Measurements from ENCODE around the gene TMA16. TPM values are rescaled to one million over a fixed set of nuclear protein-coding genes. Genes with fewer than 3 reads are reported as not detected.

Gene TMA16
- total and polyA plus RNA-seq, 9 donors: 16.2 to 32.7 (median 26.0) TPM

DNA sequence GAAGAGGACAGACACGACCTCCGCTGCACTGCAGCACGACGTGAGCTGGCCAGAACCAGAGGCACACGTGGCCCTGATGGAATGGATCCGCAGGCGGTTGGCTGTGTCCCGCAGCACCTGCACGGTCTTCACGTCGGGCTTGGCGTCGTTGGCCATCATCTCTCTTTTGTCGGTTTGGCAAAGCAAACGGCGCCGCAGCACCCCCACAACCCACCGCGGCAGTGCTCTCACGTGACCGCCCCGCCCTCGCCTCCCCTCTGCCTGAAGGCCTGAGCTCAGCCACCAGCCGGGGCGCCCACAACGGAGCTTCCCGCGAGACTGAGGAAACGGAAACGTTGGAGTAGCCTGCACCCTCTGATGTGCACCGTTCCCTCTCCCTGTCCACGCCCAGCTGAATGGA lies 20.9 kb upstream of the TMA16 start, which contains the start of gene TKTL2:
Gene TKTL2 (minus strand): TSS at position 179 of the 400 bp plus-strand sequence. CDS start 20 bp downstream, at position 159.
- Histone ChIP-seq H3K27me3 (ENCODE audit: control insufficient read depth, insufficient read depth, low read length) (no peaks in the 10 kb centered on the region), H3K9me3 (replicated peaks; ENCODE audit: control insufficient read depth, low read depth, low read length) (no peaks in the 10 kb centered on the region), H3K27ac (ENCODE audit: low read length) (no peak within 1 kb of the TSS), H3K4me1 (ENCODE audit: control insufficient read depth, insufficient read depth, low read length) (no peaks in the 10 kb centered on the region), H3K4me3 (ENCODE audit: low read length) (no peak within 1 kb of the TSS), H3K36me3 (ENCODE audit: control insufficient read depth, insufficient read depth, low read length) (no peaks in the 10 kb centered on the region)
- 93% methylated on average over 30 of the region's 32 CpGs for WGBS (ENCODE audit: insufficient coverage)
- no peak for DNase-seq

DNA sequence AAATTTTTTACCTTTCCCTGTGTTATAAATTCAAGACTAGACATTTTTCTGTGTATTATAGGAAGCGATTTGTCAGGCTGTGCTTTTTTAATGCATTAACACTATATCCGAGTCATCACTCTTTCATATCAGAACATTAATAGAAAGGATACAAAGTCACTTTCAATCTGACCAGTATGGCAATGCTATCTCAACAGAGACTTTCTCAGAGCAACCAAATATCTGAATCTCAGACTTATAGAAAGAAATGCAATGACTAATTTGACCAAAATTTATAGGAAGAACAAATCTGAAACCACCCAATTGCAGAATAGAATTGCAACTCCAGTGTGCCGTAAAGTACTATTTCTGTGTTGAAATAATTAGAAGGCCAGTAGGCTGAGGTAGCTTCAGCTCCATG lies 20.5 kb upstream of the TMA16 start:
- no peak for DNase-seq
- Histone ChIP-seq H3K9me3 (replicated peaks; ENCODE audit: control insufficient read depth, low read depth, low read length) (no peaks in the 10 kb centered on the region), H3K36me3 (ENCODE audit: control insufficient read depth, insufficient read depth, low read length) (no peaks in the 10 kb centered on the region), H3K4me1 (ENCODE audit: control insufficient read depth, insufficient read depth, low read length) (no peaks in the 10 kb centered on the region), H3K4me3 (ENCODE audit: low read length) (no peak overlapping the region), H3K27ac (ENCODE audit: low read length) (no peak overlapping the region), H3K27me3 (ENCODE audit: control insufficient read depth, insufficient read depth, low read length) (no peaks in the 10 kb centered on the region)
- no CpG with 5 or more reads among the region's 3 CpGs for WGBS (ENCODE audit: insufficient coverage)

DNA sequence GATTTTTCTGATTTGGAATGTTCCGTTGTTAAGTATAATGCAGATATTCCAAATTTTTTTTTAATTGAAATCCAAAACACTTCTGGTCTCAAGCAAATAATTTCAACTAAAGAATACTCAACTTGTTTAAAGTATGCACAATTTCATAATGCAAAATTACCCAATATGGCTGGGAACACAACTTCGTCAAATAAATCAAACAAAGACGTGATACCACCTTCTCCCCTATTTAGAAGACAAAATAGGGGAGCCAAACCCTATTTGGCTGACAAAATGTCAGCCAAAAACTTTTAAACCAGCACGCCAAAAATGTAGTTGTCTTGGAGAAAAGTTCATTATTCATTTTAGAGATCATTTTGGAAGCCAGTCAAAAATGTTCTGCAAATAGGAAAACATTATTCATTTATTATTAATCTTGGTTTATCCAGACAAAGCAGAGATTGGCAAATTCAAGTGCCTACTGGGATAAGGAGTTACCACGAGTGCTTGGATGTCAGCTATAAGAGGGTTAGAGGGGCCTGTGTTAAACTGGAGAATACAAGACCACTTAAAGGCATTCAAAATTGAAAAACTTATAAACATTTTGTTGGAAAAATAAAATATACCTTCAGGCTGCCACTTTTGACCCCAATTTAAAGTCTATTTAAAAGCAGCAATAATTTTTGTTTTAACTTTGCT lies 17.6 kb upstream of the TMA16 start:
- H3K4me3 ChIP-seq (ENCODE audit: low read length): no peak overlapping the region
- no peak for DNase-seq
- no peaks in the 10 kb centered on the region for H3K27me3 ChIP-seq (ENCODE audit: control insufficient read depth, insufficient read depth, low read length)
- WGBS (ENCODE audit: insufficient coverage): no CpG with 5 or more reads among the region's 5 CpGs
- H3K27ac ChIP-seq (ENCODE audit: low read length): no peak overlapping the region
- no peaks in the 10 kb centered on the region for H3K36me3 ChIP-seq (ENCODE audit: control insufficient read depth, insufficient read depth, low read length)
- no peaks in the 10 kb centered on the region for H3K4me1 ChIP-seq (ENCODE audit: control insufficient read depth, insufficient read depth, low read length)
- no peaks in the 10 kb centered on the region for H3K9me3 ChIP-seq (replicated peaks; ENCODE audit: control insufficient read depth, low read depth, low read length)

DNA sequence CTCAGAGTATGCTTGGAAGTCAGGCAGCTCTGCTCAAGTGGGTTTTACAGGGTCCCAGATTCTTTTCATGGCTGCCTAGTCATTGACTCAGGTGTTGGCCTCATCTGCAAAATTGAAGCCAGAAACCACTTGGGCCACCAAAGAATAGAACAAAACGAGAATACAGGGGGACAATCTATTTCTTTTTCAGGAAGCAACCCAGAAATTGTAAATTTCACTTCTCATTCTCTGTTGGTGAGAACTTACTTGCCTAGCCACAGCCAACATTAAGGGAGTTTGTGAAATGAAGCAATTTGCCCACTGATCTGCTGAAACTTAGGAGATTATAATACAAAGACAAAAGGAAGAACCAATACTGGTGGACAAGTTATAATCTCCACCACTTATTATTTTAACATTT lies 12.3 kb upstream of the TMA16 start:
- H3K36me3 ChIP-seq (ENCODE audit: control insufficient read depth, insufficient read depth, low read length): no peaks in the 10 kb centered on the region
- no CpG with 5 or more reads among the region's 1 CpG for WGBS (ENCODE audit: insufficient coverage)
- no peak overlapping the region for H3K27ac ChIP-seq (ENCODE audit: low read length)
- no peak overlapping the region for H3K4me3 ChIP-seq (ENCODE audit: low read length)
- H3K4me1 ChIP-seq (ENCODE audit: control insufficient read depth, insufficient read depth, low read length): no peaks in the 10 kb centered on the region
- peak; percentile 13 for DNase-seq
- no peaks in the 10 kb centered on the region for H3K9me3 ChIP-seq (replicated peaks; ENCODE audit: control insufficient read depth, low read depth, low read length)
- H3K27me3 ChIP-seq (ENCODE audit: control insufficient read depth, insufficient read depth, low read length): no peaks in the 10 kb centered on the region

DNA sequence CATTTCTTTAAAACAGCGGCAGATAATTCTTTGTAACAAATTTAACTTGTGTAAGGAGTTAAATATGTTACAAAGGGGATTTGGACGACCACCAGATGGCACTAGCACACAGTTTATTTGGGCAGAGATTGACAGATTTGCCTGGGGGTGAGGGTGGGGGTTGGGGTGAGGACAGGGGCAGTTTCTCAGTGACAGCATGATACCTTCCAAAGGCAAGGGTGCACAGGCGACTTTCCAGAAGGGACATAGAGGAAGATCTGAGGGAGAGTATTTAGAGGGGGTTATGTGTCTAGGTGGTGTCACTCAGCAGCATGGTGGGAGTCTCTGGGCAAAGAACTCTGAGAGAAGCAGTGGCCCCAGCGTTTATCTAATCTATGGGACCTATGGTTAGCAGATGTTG lies 9.6 kb upstream of the TMA16 start:
- Histone ChIP-seq H3K36me3 (ENCODE audit: control insufficient read depth, insufficient read depth, low read length) (no peaks in the 10 kb centered on the region), H3K4me1 (ENCODE audit: control insufficient read depth, insufficient read depth, low read length) (no peaks in the 10 kb centered on the region), H3K9me3 (replicated peaks; ENCODE audit: control insufficient read depth, low read depth, low read length) (no peaks in the 10 kb centered on the region), H3K27me3 (ENCODE audit: control insufficient read depth, insufficient read depth, low read length) (no peaks in the 10 kb centered on the region), H3K4me3 (ENCODE audit: low read length) (no peak overlapping the region), H3K27ac (ENCODE audit: low read length) (no peak overlapping the region)
- peak; percentile 40 for DNase-seq
- 11% methylated on average over 3 of the region's 4 CpGs for WGBS (ENCODE audit: insufficient coverage)

DNA sequence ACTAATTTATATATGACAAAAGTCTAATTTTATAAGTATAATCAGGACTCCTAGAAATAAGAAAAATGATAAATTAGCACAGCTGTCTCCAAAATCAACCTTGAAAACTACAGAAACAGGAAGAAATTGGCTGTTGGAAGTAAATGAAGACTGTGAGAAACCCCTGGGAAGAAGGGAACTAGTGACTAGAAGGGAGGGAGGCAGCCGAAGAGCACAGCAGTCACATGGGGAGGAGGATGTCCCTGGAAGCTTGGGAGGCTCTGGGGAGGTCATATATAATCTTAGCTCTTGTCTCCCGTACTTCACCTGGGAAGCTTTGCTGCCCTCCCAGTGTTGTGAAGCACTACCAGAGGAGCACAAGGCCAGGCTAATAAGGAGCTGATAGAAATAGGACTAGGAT lies 8.9 kb upstream of the TMA16 start:
- Histone ChIP-seq H3K9me3 (replicated peaks; ENCODE audit: control insufficient read depth, low read depth, low read length) (no peaks in the 10 kb centered on the region), H3K27me3 (ENCODE audit: control insufficient read depth, insufficient read depth, low read length) (no peaks in the 10 kb centered on the region), H3K36me3 (ENCODE audit: control insufficient read depth, insufficient read depth, low read length) (no peaks in the 10 kb centered on the region), H3K4me1 (ENCODE audit: control insufficient read depth, insufficient read depth, low read length) (no peaks in the 10 kb centered on the region), H3K27ac (ENCODE audit: low read length) (no peak overlapping the region), H3K4me3 (ENCODE audit: low read length) (no peak overlapping the region)
- no peak for DNase-seq
- 20% methylated on average over 1 of the region's 2 CpGs for whole genome bisulfite sequencing (ENCODE audit: insufficient coverage)

DNA sequence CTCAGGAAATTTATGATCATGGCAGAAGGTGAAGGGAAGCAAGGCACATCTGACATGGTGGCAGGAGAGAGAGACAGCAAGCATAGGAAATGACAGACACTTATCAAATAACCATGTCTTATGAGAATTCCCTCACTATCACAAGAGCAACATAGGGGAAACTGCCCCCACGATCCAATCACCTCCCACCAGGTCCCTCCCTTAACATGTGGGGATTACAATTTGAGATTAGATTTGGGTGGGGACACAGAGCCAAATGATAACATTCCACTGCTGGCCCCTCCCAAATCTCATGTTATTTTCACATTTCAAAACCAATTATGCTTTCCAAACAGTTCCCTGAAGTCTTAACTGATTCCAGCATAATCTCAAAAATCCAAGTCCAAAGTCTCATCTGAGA lies 8.2 kb upstream of the TMA16 start:
- H3K36me3 ChIP-seq (ENCODE audit: control insufficient read depth, insufficient read depth, low read length): no peaks in the 10 kb centered on the region
- no CpG with 5 or more reads among the region's 1 CpG for WGBS (ENCODE audit: insufficient coverage)
- no peak for DNase-seq
- no peaks in the 10 kb centered on the region for H3K4me1 ChIP-seq (ENCODE audit: control insufficient read depth, insufficient read depth, low read length)
- H3K27me3 ChIP-seq (ENCODE audit: control insufficient read depth, insufficient read depth, low read length): no peaks in the 10 kb centered on the region
- no peaks in the 10 kb centered on the region for H3K9me3 ChIP-seq (replicated peaks; ENCODE audit: control insufficient read depth, low read depth, low read length)
- H3K27ac ChIP-seq (ENCODE audit: low read length): no peak overlapping the region
- H3K4me3 ChIP-seq (ENCODE audit: low read length): no peak overlapping the region

DNA sequence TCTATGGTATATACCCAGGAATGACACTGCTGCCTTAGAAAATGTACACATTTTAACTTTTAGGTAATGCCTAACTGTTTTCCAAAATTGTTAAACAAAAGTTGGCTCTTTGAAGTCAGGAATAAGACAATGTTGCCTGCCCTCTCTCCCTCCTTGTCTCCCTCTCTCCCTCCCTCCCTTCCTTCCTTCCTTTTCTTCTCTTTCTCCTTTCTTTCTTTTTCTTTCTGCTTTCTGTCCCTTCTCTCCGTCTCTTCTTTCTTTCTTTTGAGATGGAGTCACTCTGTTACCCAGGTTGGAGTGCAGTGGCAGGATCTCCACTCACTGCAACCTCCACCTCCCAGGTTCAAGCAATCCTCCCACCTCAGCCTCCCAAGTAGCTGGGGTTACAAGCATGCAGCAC lies 4.6 kb upstream of the TMA16 start:
- H3K9me3 ChIP-seq (replicated peaks; ENCODE audit: control insufficient read depth, low read depth, low read length): no peaks in the 10 kb centered on the region
- H3K4me1 ChIP-seq (ENCODE audit: control insufficient read depth, insufficient read depth, low read length): no peaks in the 10 kb centered on the region
- H3K36me3 ChIP-seq (ENCODE audit: control insufficient read depth, insufficient read depth, low read length): no peaks in the 10 kb centered on the region
- no peaks in the 10 kb centered on the region for H3K27me3 ChIP-seq (ENCODE audit: control insufficient read depth, insufficient read depth, low read length)
- no peak overlapping the region for H3K4me3 ChIP-seq (ENCODE audit: low read length)
- DNase-seq: no peak
- H3K27ac ChIP-seq (ENCODE audit: low read length): no peak overlapping the region
- WGBS (ENCODE audit: insufficient coverage): no CpG with 5 or more reads among the region's 1 CpG

DNA sequence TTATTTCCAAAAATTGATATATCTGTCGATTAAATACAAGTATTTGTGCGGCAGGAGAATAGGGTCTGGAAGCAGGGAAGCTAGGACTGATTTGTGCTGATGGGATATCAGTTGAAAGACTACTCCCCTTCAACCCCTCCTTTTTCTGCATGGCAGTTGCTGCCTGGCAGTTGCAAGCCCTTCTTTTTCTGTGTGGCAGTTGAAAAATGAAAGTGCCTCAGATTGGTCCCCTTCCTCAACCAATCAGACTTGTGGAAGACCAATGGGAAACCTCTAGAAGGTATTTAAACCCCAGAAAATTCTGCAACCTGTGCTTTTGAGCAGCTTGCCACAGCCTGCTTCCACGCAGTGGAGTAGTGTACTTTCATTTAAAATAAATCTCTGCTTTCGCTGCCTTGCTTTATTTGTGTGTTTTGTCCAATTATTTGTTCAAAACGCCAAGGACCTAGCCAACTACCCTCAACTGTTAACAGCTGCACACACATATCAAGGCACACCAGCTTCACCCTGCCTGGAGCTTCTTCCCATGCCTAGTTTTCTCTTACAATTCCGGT lies 1.5 kb upstream of the TMA16 start:
- H3K4me3 ChIP-seq (ENCODE audit: low read length): no peak overlapping the region
- H3K27me3 ChIP-seq (ENCODE audit: control insufficient read depth, insufficient read depth, low read length): no peaks in the 10 kb centered on the region
- no peak for DNase-seq
- H3K9me3 ChIP-seq (replicated peaks; ENCODE audit: control insufficient read depth, low read depth, low read length): no peaks in the 10 kb centered on the region
- H3K27ac ChIP-seq (ENCODE audit: low read length): no peak overlapping the region
- peaks cover 2% of the 10 kb centered on the region for H3K4me1 ChIP-seq (ENCODE audit: control insufficient read depth, insufficient read depth, low read length)
- no peaks in the 10 kb centered on the region for H3K36me3 ChIP-seq (ENCODE audit: control insufficient read depth, insufficient read depth, low read length)
- WGBS (ENCODE audit: insufficient coverage): 90% methylated on average over 2 of the region's 6 CpGs

DNA sequence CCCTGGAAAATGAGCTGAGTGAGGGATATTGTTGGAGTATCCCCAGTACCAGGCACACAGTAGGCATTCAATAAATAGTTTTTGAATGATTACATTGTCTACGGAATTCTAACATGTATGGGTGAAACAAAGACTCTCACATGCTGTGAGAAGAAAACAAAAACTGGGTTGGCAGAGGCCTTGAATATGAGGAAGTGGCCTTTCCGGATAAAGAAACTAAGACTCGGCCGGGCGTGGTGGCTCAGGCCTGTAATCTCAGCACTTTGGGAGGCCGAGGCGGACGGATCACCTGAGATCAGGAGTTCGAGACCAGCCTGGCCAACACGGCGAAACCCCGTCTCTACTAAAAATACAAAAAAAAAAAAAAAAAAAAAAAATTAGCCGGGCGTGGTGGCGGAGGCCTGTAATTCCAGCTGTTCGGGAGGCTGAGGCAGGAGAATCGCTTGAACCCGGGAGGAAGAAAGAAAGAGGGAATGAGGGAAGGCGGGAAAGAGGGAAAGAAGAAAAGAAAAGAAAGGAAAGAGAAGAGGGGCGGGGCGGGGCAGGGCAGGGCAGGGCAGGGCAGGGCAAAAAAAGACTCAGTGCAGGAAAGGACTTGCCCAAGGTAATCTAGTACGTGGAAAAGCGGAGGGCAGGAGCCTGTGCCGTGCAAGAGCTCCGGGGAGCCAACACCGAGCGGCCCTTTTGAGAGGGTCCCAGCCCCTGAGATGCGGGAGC lies 689 bp upstream of the TMA16 start:
- 38% methylated on average over 19 of the region's 28 CpGs for WGBS (ENCODE audit: insufficient coverage)
- DNase-seq: peak; percentile 23
- H3K9me3 ChIP-seq (replicated peaks; ENCODE audit: control insufficient read depth, low read depth, low read length): no peaks in the 10 kb centered on the region
- H3K4me3 ChIP-seq (ENCODE audit: low read length): peak overlapping the region; percentile 72
- peak overlapping the region; percentile 96 for H3K27ac ChIP-seq (ENCODE audit: low read length)
- H3K27me3 ChIP-seq (ENCODE audit: control insufficient read depth, insufficient read depth, low read length): no peaks in the 10 kb centered on the region
- peaks cover 2% of the 10 kb centered on the region for H3K4me1 ChIP-seq (ENCODE audit: control insufficient read depth, insufficient read depth, low read length)
- no peaks in the 10 kb centered on the region for H3K36me3 ChIP-seq (ENCODE audit: control insufficient read depth, insufficient read depth, low read length)

All from muscle of leg (tissue), 11 donors.